ENCODE measurements around the gene ACTRT2.

The ACTRT2 gene

DNA sequence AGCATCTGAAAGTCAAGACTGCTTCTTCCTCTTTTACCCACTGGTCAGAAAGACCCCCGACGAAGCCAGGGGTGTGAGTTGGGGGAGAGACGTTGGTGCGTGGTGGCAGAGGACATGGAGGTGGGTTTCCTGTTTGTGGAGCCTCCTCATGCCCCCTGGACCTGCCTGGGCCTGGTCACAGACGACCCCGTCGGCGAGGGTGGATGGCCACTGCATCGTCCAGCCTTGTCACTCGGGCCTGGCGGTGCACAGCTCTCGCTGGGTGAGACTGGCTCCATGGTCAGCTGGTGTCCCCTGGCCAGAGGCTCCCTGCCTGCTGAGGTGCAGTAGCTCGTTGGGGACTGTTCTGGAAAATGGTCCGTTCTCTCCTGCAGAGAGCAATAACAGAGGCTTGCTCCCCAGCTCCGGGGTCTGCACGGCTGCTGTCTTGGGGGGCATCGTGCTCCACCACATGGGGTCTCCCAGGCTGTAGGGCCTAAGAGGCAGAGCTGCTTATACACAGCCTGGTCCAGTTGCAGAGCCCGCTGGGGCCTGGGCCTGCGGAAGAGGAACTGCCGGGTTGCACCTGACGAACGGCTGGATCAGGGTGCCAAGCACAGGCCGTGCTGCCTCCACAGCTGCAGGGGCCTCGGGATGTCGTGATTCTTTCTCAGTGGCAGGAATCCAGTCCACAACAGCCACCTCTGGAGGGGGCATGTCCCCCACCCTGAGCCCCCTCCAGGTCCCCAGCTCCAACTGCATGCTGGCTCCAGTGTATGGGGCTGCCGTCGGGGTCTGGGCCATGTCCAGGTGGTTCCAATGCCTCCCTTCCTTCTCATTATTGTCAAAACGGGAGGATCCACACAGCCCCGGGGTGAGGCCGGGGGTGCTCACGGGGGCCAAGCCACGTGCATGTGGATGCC is 18.0 kb upstream of the ACTRT2 start:
- no peak for DNase-seq

DNA sequence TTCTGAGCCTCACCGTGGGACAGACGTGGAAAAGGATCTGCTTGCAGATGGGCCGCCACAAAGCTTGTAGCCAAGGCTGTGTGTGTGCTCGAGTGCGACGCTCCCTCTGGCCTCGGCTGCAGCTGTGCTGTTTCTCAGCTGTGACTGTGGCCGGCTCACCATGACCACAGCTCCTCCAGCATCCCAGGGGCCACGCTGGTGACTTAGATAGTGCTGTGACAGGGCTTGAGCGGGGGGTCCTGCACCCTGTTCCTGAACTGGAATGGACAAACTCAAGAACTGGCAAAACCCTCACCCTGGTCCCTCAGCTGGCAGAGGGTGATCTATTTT is 17.4 kb upstream of the ACTRT2 start:
- no peak for DNase-seq

DNA sequence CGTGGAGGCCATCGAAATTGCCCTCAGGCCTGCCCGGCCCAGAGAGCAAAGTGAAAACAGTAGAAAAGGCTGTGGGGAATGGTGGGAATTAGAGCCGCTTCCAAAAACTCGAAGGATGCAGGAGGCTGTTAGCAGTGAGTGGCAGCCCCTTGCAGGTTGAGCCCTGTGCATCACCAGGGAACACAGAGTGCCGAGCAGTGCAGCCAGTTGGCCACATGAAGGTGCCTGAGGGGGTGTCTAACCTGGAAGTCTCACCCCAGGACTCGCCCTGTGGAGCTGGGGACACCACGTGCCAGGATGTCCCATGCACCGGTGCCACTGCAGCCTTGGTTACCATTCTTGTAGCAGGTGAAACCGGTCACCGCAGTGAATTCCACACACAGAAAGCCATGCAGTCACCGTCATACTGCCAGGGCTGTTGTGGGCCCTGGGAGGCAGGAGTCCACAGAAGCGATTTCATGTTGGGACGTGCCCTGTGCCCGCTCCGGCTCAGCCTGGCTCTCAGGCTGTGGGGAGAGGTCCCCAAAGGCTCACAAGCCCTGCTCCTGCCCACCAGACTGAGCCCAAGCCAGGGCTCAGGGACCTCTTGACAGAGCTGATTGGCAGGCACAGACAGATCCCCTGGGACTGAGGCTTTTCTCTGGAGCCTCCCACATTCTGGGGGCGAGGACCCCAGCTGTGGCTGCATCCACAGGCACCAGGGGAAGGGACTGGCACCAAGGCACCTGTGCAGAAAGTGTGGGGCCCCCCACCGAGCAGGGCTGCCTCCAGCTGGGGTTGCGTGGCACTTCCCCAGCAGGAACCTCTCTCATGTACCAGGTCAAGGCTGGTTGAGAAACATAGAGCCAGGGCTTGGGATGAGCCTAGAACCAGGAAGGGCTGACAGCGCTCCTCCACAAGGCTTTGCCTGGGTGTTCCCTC is 16.7 kb upstream of the ACTRT2 start:
- no peak for DNase-seq

DNA sequence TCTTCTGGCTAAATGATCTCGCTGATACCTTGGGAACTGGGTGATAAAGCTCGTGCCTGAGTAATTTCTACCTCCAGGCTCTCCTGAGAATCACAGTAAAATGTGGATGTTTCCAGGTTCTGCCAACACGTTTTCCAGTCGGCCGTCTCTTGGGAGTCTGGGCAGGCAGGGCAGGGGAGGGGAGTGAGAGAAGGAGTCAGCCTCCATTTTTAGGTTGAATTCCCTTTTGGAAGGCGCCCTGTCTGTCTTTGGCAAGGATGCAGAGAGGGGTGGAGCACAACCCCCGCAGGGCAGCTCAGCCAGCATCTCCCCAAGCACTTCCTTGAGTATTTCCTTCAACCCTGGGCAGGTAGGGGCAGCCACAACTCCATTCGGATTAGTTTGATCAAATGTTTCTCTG is 15.5 kb upstream of the ACTRT2 start:
- DNase-seq, result no peak

DNA sequence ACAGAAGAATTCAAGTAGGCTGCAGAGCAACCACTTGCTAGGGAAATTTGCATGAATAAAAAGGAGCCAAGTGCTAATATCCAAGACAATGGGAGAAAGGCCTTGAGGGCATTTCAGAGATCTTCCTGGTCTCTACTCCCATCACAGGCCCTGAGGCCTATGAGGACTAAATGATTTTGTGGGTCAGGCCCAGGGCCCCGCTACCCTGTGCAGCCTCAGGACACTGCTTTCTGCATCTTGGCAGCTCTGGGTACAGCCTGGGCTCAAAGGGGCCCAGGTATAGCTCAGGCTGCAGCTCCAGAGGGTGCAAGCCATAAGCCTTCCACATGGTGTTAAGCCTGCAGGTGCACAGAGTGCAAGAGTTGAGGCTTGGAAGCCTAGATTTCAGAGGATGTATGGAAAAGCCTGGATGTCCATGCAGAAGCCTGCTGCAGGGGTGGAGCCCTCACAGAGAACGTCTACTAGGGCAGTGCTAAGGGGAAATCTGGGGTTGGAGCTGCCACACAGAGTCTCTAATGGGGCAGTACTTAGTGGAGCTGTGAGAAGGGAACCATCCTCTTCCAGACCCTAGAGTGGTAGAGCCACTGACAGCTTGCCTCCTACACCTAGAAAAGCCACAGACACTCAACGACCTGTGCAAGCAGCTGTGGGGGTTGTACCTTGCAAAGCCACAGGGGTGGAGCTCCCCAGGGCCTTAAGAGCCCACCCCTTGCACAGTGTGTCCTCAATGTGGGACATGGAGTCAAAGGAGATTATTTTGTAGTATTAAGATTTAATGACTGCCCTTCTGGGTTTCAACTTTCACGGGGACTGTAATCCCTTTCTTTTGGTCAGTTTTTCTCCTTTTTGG is 13.7 kb upstream of the ACTRT2 start:
- no peak for DNase-seq

DNA sequence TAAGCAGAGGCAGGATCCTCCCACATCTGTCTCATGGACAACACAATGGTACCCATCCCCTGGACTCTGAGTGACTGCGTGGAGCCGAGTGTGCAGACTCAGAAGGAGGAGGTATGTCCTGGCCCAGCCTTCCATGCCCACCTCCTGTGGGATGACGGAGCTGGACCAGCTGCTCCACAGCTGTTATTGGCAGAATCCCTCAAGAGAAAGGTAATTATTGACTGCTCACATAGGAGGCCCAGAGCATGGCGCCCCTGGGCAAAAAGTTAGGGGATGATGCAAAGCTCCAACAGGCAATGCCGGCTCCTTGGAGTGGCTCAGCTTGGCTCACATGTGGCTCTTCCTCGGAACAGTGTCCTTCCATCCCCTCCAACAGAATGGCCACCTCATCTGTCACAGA is 12.2 kb upstream of the ACTRT2 start:
- no peak for DNase-seq

DNA sequence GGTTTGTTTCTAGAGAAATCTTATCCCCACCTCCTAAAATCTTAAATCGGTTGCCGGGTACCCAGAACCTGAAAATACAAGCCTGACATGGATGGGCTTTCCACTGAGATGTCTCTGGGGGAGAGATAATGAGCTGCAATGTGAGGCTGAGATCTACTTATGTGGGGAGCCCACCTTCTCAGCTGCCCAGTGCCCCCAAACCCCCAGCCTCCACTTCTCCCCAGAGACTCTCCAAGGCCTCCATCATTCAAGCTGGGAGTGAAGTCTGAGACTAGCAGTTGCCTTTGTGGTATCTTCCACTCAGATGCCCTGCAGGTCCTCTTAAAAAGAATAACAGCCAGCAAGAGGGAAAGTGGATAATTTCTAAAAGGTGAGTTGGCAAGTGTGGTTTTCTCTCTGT is 11.7 kb upstream of the ACTRT2 start:
- DNase-seq, result no peak

DNA sequence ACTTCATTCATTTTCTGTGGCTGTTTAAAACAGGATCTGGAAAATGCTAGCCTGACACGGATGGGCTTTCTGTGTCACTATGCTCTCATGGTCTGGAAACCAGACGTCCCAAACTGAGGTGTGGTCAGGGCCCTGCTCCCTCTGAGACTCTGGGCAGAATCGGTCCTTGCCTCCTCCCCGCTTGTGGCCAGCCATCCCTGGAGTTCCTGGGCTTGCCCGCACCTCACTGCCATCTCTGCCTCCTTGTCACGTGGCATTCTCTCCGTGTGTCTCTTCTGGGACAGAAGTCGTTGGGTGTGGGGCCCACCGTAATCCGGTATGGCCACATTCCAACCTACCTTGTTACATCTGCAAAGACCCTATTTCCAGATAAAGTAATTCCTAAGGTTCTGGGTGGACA is 10.1 kb upstream of the ACTRT2 start:
- DNase-seq, result no peak

DNA sequence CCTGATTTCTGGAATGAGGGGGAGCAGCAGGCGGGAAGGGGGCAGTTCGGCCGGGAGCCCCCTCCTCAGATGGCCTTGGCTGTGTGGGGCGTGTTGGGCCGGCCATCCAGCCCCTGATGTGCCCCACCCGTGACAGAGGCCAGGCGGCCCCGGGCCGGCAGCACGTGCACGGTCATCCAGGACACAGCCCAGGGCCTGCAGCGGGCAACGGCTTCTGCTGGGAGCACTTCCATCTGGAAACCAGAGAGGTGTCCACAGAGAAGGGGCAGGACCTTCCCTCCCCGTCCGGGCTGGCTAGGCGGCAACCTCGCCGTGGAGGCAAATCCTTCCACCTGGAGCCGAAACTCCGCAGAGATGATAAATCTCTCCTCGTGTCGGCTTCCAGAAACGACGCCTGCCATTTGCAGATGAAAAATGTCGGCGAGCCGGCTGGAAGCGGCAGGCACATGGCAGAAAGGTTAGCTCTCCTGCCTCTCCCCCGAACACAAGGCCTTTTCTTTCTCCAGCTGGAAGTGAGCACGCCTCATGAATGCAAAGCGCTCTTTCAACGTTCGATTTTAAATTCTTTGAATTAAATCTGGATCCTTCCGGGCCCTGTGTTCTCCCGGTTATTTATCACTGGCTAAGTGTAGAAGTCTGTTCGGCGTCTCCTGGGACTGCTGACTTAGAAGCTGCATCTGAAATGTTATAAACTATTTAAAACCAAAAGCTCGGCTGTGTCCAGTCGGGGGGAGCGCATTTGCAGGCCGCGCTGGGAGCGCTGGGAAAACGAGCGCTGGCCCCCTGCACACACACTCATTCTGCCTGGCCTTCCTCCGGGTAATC is 9.4 kb upstream of the ACTRT2 start:
- no peak for DNase-seq

DNA sequence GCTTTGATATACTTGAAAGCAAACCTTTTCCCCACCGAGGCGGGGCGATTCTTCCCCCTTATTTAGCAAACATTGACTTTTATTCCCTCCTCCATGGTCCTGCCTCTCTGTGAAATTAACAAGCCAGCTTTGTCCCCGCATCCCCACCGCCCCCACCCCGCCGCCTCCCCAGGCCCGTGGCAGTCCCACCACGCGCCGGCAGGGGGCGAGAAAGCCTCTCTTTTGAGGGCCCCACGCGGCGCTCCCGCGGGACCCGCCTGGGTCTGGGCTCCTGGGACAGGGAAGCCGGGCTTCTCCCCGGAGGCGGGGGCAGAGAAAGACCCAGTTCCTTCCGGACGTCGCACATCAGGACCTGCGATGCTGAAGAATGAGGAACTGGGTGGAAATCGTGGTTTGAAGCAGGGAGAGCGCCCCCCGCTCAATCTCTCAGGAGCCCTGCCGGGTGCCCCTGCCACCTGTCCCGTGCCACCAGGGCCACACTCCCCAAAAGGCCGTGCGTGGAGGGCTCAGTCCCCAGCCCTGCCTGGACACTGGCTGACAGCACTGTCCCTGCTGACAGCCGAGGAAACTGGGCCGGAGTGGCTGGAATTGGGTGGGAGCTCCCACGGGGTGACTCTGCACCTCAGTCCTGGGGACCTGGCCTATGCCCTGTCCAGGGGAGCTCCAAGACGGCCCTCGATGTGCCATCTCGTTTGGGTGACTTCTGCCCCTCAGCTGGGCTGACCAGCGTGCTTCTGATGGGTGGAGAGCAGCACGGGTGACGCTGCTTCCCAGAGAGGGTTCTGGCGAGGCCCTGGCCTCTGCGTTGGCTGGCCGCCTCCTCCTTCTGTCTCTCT is 8.6 kb upstream of the ACTRT2 start:
- DNase-seq, result peak; percentile 45

DNA sequence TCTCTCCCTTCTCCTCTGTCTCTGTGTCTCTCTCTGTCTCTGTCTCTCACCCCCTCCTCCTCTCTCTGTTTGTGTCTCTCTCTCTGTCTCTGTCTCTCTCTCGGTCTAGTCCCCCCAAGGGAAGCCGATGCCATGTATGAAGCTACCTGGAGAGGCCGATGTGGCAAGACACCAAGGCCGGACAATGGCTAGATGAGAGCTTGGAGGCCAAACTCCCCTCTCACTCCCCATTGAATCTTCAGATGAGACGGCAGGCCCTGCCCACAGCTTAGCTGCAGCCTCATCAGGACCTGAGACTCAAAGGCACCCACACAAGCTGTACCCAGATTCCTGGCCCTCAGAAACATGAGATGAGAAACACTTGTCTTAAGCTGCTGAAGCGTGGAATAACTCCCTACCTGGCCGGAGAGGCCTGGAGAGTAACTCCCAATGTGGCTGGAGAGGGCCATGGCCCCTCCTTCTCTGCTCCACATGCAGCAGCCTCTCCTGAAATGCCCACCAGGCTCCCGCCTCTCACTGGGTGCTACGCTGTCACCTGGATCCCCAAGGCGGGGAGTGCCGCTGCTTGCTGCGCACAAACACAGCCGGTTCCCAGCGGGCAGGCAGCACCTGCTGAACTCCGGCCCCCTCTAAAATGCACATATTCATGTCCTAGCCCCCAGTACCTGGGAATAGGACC is 7.8 kb upstream of the ACTRT2 start:
- DNase-seq, result no peak

DNA sequence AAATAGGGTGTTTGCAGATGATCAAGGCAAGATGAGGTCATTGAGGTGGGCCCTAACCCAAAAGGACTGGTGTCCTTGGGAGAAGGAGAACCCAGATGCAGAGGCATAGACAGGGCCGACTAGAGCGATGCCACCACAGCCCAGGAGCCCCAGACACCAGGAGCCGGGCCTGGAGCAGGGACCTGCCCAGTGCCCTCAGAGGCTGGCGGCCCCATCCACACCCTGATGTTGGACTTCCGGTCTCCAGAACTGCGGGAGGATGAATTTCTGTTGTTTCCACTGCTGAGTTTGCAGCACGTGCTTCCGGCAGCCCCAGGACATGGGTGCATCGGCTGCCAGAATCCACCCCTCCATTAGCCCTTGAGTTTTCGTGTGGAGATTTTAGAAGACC is 7.2 kb upstream of the ACTRT2 start:
- DNase-seq, result no peak

DNA sequence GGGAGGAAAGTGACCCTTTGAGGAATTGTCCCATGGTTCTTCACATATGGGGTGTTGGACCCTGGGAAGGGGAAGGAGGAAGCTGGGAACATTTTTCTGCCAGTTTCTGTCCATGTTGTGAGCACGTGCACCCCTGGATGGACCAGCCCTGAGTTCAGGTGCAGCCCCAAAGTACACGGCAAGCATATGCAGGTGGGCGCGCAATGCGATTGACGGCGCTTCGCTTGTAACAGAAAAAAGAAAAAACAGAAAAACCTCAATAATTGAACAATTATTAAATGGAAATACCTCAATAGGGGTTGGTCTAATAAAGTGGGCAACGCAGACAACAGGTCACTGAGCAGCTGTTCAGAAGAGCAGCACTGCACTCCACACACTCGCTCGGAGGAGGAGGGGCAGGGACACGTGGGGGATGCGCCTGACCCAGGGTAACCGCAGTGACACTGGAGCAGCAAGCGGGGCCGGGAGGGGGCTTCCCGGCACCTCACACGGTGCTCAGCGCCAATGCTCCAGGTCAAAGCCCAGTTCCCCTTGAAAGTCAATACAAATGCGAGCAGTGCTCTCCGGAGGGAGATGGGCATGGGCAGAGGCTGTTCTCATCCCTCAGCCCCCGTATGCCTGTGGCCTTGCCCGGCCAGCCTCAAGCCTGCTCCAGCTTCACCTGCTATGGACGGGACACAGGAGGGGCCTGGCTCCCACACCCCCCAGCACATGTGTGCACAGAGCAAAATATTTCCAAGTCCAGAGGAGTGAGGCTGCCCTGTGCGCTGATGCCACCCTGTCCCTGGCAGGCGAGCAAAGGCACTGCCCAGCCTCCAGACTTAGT is 6.6 kb upstream of the ACTRT2 start:
- no peak for DNase-seq

DNA sequence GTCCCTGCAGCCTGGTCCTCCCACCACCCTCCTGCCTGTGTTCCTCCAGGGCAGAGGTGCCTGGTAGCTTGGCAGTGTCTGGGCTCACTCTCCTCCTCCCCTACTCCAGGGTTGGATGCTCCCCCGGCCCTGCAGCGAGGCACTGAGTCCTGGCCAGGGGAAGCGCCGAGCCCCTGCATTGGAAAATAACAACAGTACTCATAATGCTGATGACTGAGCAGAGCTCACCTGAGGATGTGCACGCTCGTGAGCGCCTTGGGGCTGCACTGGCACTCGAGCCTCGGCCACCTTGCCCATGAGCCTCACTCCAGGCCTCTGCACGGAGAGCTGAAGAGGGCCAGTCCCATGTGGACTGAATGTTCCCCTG is 6.0 kb upstream of the ACTRT2 start:
- no peak for DNase-seq

DNA sequence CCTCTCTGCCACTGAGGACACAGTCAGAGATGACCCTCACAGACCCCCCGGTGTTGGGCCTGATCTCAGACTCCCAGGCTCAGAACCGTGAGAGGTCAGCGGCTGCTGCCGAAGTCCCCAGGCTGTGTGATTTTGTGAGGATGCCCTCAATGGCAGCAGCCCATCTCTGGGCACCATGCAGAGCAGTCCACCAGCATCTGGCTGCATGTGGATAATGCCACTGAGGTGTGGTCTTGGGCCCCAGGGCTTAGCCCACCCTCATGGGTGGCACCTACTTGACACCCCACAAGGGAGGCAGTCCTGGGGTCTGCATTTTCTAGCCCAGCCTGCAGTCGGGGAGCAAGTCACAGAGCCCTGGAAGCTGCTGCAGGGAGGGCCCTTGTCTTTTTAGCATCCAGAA is 5.5 kb upstream of the ACTRT2 start:
- no peak for DNase-seq

DNA sequence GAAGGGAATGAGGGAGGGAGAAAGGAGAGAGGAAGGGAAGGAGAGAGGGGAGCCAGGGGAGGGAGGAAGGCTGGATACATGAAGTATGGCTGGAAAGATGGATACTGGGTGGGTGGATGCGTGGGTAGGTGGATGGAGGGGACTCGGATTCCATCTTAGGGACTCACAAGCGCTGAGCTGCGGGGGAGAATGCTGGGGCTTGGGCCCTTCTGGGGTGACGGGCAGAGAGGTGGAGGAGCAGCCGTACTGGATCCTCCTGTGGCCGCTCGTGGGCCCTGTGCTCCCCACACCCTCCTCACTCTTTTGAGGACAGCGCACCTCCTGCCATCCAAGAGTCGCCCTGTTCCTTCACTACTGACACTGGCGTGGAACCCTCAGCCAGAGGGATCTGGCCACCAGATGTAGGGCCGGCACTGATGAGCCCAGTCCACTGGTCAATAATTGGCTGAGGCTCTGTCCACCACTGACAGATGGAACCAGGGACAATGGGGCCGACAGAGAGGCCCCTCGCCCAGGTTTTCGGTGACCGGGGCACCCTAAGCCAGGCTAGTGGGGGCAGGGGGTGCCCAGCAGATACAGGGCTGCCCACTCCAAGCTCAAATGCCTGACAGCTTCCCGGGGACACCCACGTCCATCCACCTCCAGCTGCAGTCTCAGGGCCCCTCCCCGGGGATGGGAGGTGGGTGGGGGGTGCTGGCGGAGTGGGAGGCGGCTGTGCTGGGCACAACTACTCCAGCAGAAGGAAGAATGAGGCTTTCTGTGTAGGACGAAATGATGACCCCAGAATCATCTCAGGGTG is 4.4 kb upstream of the ACTRT2 start:
- DNase-seq, result no peak

DNA sequence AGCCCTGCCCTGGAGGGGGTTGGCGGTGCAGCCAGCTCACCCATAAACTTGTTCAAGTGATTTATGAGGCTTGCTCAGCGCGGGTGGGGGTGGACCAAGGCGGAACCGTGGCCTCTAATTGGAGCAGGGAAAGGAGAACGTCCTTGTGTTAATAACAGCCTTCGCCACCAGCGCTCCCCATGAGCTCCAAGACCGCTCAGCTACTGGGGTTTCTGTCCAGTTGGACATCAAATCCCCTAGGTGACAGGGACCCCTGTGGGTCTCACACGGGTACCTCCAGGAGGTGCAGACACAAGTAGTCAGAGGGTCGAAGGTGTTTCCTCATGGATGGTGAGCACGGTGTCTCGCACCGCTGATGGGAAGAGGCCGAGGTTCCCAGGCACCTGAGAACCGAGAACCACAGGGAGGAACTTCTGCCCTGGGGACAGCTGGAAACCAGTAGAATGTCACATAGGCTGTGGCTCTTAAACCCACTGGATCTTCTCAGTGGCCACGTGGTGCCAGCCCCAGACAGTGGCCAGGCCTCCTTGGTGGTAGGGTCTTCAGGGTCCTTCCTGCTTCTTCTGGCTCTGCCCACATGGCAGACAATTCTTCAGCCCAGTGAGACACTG is 3.7 kb upstream of the ACTRT2 start:
- DNase-seq, result no peak

DNA sequence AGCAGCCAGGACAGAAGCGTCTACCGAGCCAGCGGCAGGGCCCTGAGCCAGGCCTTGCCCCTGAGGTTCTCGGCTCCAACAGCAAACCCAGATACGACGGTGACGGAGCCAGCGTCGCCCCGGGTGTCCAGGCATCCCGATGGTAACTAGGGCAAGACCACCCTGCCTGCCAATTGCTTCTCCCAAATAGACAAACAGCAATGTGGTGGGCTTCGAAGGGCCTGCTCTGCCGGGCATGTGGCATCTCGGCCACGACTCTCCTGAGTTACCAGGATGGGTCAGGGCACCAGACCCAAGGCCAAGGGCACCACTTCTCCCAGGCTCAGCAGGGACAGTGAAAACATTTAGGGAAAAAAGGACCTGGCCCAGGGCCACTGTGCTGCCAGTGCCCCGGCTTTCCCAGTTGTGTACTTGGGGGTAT is 3.2 kb upstream of the ACTRT2 start:
- no peak for DNase-seq

DNA sequence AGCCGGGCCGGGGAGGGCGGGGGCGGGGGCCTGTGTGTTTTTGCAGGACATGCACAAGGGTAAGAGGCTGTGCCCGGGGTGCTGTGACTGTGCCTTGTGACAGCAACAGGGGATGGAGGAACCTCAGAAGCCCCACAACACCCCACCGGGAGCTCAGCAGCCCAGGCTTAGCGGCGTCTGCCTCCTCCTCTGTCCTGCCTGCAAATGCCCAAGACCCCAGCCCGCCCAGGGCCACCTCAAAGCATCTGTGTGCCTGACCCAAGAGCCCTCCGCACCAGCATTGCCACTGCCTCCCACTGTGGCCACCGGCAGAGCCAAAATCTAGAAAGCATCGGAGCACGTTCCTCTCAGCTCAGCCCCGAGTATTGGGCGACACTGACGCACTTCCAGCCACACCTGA is 2.7 kb upstream of the ACTRT2 start:
- DNase-seq, result no peak

Measured in activated CD4-positive, alpha-beta T cell treated with anti-CD3 and anti-CD28 coated beads, Interleukin-10, Interleukin-2, amounts not matched to agents 100 ng/mL and 50 ng/mL, durations not matched to agents 16 hours and 8 hours (primary cell).